IMR-90 (cell line): ENCODE measurements around the gene CFAP69. TPM values are rescaled to one million over a fixed set of nuclear protein-coding genes. Genes with fewer than 3 reads are reported as not detected.

Experiments
- ATAC-seq: fragments of 200-7000 bp; cut with Tn5 transposase; 2 replicates; pipeline ENCODE4 v1.9.1; 2020; ENCODE audit warnings: low read depth, mild to moderate bottlenecking, moderate library complexity
- BruUV-seq: library from RNA; stranded (reverse); fragments of 400-500 nt; replicated peaks from 2 replicates; lab custom pipeline; 2021; lab: Mats Ljungman, UMichigan
- CTCF ChIA-PET: fragments of 300-600 bp; formaldehyde crosslinking; extraction: SDS; loops from one replicate; lab custom pipeline; 2021; ENCODE audit warnings: antibody characterized with exemption; lab: Yijun Ruan, JAX
- POLR2A ChIA-PET: fragments of 300-600 bp; sonication (Branson Sonifier 250); formaldehyde crosslinking; loops from one replicate; lab custom pipeline; 2022; ENCODE audit warnings: antibody characterized with exemption; ENCODE audit not compliant: unreplicated experiment; lab: Charles Lee
- DNase-seq: peaks from one replicate; pipeline ENCODE4 v3.0.0; 2013
- H2AFZ ChIP-seq: replicated peaks from 2 replicates; pipeline ENCODE3; 2013; ENCODE audit warnings: low read length, mild to moderate bottlenecking; ENCODE audit not compliant: poor library complexity
- H2AK5ac ChIP-seq: 2 replicates; pipeline ENCODE4 v1.6.1; 2013; ENCODE audit warnings: low read depth, low read length, inconsistent platforms
- H2AK9ac ChIP-seq: replicated peaks from 2 replicates; pipeline ENCODE3; 2013; ENCODE audit warnings: mild to moderate bottlenecking, low read depth, low read length, moderate library complexity; ENCODE audit not compliant: poor library complexity
- H2BK120ac ChIP-seq: 2 replicates; pipeline ENCODE4 v1.6.1; 2013; ENCODE audit warnings: low read depth, low read length, inconsistent platforms
- H2BK15ac ChIP-seq: 3 replicates; pipeline ENCODE4 v1.6.1; 2013; ENCODE audit warnings: low read depth, low read length, inconsistent platforms
- H2BK20ac ChIP-seq: 2 replicates; pipeline ENCODE4 v1.6.1; 2013; ENCODE audit warnings: low read depth, mild to moderate bottlenecking, inconsistent platforms, low read length, moderate library complexity
- H2BK5ac ChIP-seq: 2 replicates; pipeline ENCODE4 v1.6.1; 2013; ENCODE audit warnings: mild to moderate bottlenecking, low read depth, low read length, inconsistent platforms; ENCODE audit not compliant: poor library complexity, severe bottlenecking
- H3K14ac ChIP-seq: replicated peaks from 2 replicates; pipeline ENCODE4 v1.6.1; 2013; ENCODE audit warnings: low read depth, low read length, inconsistent platforms
- H3K18ac ChIP-seq: 2 replicates; pipeline ENCODE4 v1.6.1; 2013; ENCODE audit warnings: low read depth, low read length, control low read depth
- H3K23ac ChIP-seq: 2 replicates; pipeline ENCODE4 v1.6.1; 2013; ENCODE audit warnings: low read depth, low read length, inconsistent platforms
- H3K27ac ChIP-seq: 2 replicates; pipeline ENCODE4 v1.5.1; 2013; ENCODE audit warnings: mild to moderate bottlenecking, control low read depth, low read length; ENCODE audit not compliant: insufficient read depth
- H3K27me3 ChIP-seq: 2 replicates; pipeline ENCODE4 v1.6.1; 2013; ENCODE audit warnings: low read length; ENCODE audit not compliant: control insufficient read depth, insufficient read depth
- H3K36me3 ChIP-seq: 2 replicates; pipeline ENCODE4 v1.6.1; 2013; ENCODE audit warnings: low read length, mixed read lengths; ENCODE audit not compliant: control insufficient read depth, insufficient read depth
- H3K4ac ChIP-seq: 2 replicates; pipeline ENCODE4 v1.6.1; 2013; ENCODE audit warnings: low read depth, low read length, inconsistent platforms
- H3K4me1 ChIP-seq: 2 replicates; pipeline ENCODE4 v1.6.1; 2013; ENCODE audit warnings: low read length, mixed read lengths; ENCODE audit not compliant: control insufficient read depth, insufficient read depth
- H3K4me2 ChIP-seq: 2 replicates; pipeline ENCODE4 v1.6.1; 2013; ENCODE audit warnings: low read depth, mild to moderate bottlenecking, control low read depth, low read length, moderate library complexity
- H3K4me3 ChIP-seq: 2 replicates; pipeline ENCODE4 v1.5.1; 2013; ENCODE audit warnings: low read depth, mild to moderate bottlenecking, control low read depth, low read length, moderate library complexity; ENCODE audit not compliant: insufficient read depth
- H3K56ac ChIP-seq: 2 replicates; pipeline ENCODE4 v1.6.1; 2013; ENCODE audit warnings: low read length, inconsistent platforms; ENCODE audit not compliant: insufficient read depth; ENCODE audit errors: extremely low read depth
- H3K79me1 ChIP-seq, 2 experiments: 2 replicates each; pipeline ENCODE4 v1.6.1; 2013; ENCODE audit warnings: low read length in 2 of 2, inconsistent platforms in 1 of 2, low read depth in 1 of 2
- H3K9ac ChIP-seq: 2 replicates; pipeline ENCODE4 v1.6.1; 2013; ENCODE audit warnings: low read depth, low read length, control low read depth
- H3K9me1 ChIP-seq: 2 replicates; pipeline ENCODE4 v1.6.1; 2013; ENCODE audit warnings: low read length, inconsistent platforms; ENCODE audit not compliant: insufficient read depth
- H3K9me3 ChIP-seq: 2 replicates; pipeline ENCODE4 v1.6.1; 2013; ENCODE audit warnings: low read length; ENCODE audit not compliant: control insufficient read depth, insufficient read depth
- H4K20me1 ChIP-seq: 2 replicates; pipeline ENCODE4 v1.6.1; 2013; ENCODE audit warnings: low read length, inconsistent platforms; ENCODE audit not compliant: insufficient read depth
- H4K5ac ChIP-seq: 2 replicates; pipeline ENCODE4 v1.6.1; 2013; ENCODE audit warnings: mild to moderate bottlenecking, low read depth, low read length, control low read depth
- H4K8ac ChIP-seq, 2 experiments: 2 replicates each; pipeline ENCODE4 v1.6.1; 2013; ENCODE audit warnings: low read depth in 2 of 2, low read length in 2 of 2, control low read depth in 1 of 2, inconsistent platforms in 1 of 2
- H4K91ac ChIP-seq: 2 replicates; pipeline ENCODE4 v1.6.1; 2013; ENCODE audit warnings: low read depth, low read length, inconsistent platforms; ENCODE audit not compliant: insufficient read depth
- BHLHE40 ChIP-seq: fragments of 150-350 bp; IDR thresholded peaks from 2 replicates; pipeline ENCODE4 v1.6.1; 2016; ENCODE audit warnings: mild to moderate bottlenecking, low read depth, low read length
- CHD1 ChIP-seq: IDR thresholded peaks from 2 replicates; pipeline ENCODE4 v1.6.1; 2012; ENCODE audit warnings: low read depth, low read length, improper control_type of control experiment
- MAZ ChIP-seq: IDR thresholded peaks from 2 replicates; pipeline ENCODE4 v1.6.1; 2012; ENCODE audit warnings: low read depth, mild to moderate bottlenecking, low read length, improper control_type of control experiment, moderate library complexity, borderline replicate concordance
- MXI1 ChIP-seq: IDR thresholded peaks from 2 replicates; pipeline ENCODE4 v1.6.1; 2012; ENCODE audit warnings: low read depth, mild to moderate bottlenecking, low read length, moderate library complexity, borderline replicate concordance
- RAD21 ChIP-seq: IDR thresholded peaks from 2 replicates; pipeline ENCODE4 v1.6.1; 2012; ENCODE audit warnings: low read length, improper control_type of control experiment
- RCOR1 ChIP-seq: IDR thresholded peaks from 2 replicates; pipeline ENCODE4 v1.6.1; 2012; ENCODE audit warnings: mild to moderate bottlenecking, low read length, improper control_type of control experiment; ENCODE audit not compliant: insufficient replicate concordance
- SMC3 ChIP-seq: fragments of 150-350 bp; IDR thresholded peaks from 2 replicates; pipeline ENCODE4 v1.6.1; 2016; ENCODE audit warnings: low read depth, mild to moderate bottlenecking, antibody characterized with exemption, low read length, moderate library complexity
- USF2 ChIP-seq: fragments of 150-350 bp; IDR thresholded peaks from 2 replicates; pipeline ENCODE4 v1.6.1; 2017; ENCODE audit warnings: mild to moderate bottlenecking, antibody characterized with exemption, low read length, low read depth
- WGBS, 2 experiments: methylation state at CpG; one replicate each; pipeline versions ENCODE4 v1.1.5 to v1.1.7; 2013; ENCODE audit warnings: missing lambda C conversion rate in 2 of 2; ENCODE audit not compliant: insufficient read length in 1 of 2; ENCODE audit errors: extremely low coverage in 2 of 2; 5-methylcytosine and 5-hydroxymethylcytosine counted together
- dilution Hi-C: fragments of 300-500 bp; cut with HindIII; formaldehyde crosslinking; loops from one replicate; pipeline ENCODE4 v1.14.3; 2018; ENCODE audit warnings: low sequenced_read_pairs; ENCODE audit not compliant: unreplicated experiment
- in situ Hi-C: fragments of 300-500 bp; cut with MboI; formaldehyde crosslinking; loops from 3 replicates; pipeline ENCODE4 v1.14.3; 2019; ENCODE audit warnings: low sequenced_read_pairs, inconsistent platforms, mixed read lengths
- intact Hi-C: fragments of 100-400 bp; cut with micrococcal nuclease; formaldehyde crosslinking; loops from 2 replicates; pipeline ENCODE4 v1.10.0; 2022
- polyA plus RNA-seq, 3 experiments: library from polyadenylated mRNA; depleted of rRNA; stranded (reverse); fragments of >200 nt; gene quantifications; 2 replicates each; pipeline ENCODE4 v1.2.3, GENCODE V29; 2012; ENCODE audit warnings: low replicate concordance in 1 of 3
- total RNA-seq: library from RNA; depleted of rRNA; stranded (reverse); fragments of >200 nt; gene quantifications from 2 replicates; pipeline ENCODE4 v1.2.3, GENCODE V29; 2012

The CFAP69 gene
- total and polyA plus RNA-seq, 2 of the 4 experiments (the other 2 are of a cell fraction) = 0.72 to 0.86 TPM

GRCh38 chr7:90231304-90231703, 13.7 kb upstream of the CFAP69 start:
- no peak overlapping the region for H2BK5ac ChIP-seq
- no peak for DNase-seq
- H3K14ac ChIP-seq = no peak overlapping the region
- H3K4ac ChIP-seq = no peak overlapping the region
- H2AK5ac ChIP-seq = no peak overlapping the region
- no peak overlapping the region for H3K4me2 ChIP-seq
- H2BK20ac ChIP-seq = no peak overlapping the region
- H3K9me3 ChIP-seq = no peaks in the 10 kb centered on the region
- no CpG with 5 or more reads among the region's 3 CpGs for WGBS, 2 experiments
- H4K20me1 ChIP-seq = no peaks in the 10 kb centered on the region
- intact Hi-C loops (no loop called here), dilution Hi-C loops (no loop called here), in situ Hi-C loops (no loop called here)
- no peaks in the 10 kb centered on the region for H3K4me1 ChIP-seq
- H4K8ac ChIP-seq = no peak overlapping the region
- no peaks in the 10 kb centered on the region for H3K27me3 ChIP-seq
- H3K23ac ChIP-seq = no peak overlapping the region
- H2AK9ac ChIP-seq = no peak overlapping the region
- no peak overlapping the region for H3K9ac ChIP-seq
- no peak overlapping the region for H3K56ac ChIP-seq
- H3K9me1 ChIP-seq = no peaks in the 10 kb centered on the region
- H2BK15ac ChIP-seq = no peak overlapping the region
- H3K36me3 ChIP-seq = no peaks in the 10 kb centered on the region
- H3K4me3 ChIP-seq = no peak overlapping the region
- ChIA-PET POLR2A (no interaction called here), CTCF (interaction anchor here (0.6 kb wide), 1 partner anchor 17 kb away, joined by 3 read pairs; no protein-coding TSS in a partner anchor)
- no TSS peak for BruUV-seq
- no peak for ATAC-seq
- H3K18ac ChIP-seq = no peak overlapping the region
- H3K27ac ChIP-seq = no peak overlapping the region
- no peaks in the 10 kb centered on the region; a peak in 1 of 4 replicates for H3K79me1 ChIP-seq
- no peak overlapping the region for H2BK120ac ChIP-seq
- TF ChIP-seq MAZ (no peak), BHLHE40 (no peak), RCOR1 (no peak), MXI1 (no peak), RAD21 (no peak), USF2 (no peak), SMC3 (no peak), CHD1 (no peak)
- no peak overlapping the region for H4K91ac ChIP-seq
- no peak overlapping the region for H4K5ac ChIP-seq
- no peak overlapping the region for H2AFZ ChIP-seq
